Neuron (in vitro differentiated cells): ENCODE results near the gene COQ10A.

Experiments
- H2AFZ ChIP-seq: one replicate; pipeline ENCODE4 v1.6.1; 2013; ENCODE audit warnings: low read depth, mild to moderate bottlenecking, inconsistent platforms, low read length, moderate library complexity
- H3K27me3 ChIP-seq: one replicate; pipeline ENCODE4 v1.6.1; 2013; ENCODE audit warnings: low read length; ENCODE audit not compliant: insufficient read depth
- H3K36me3 ChIP-seq: one replicate; pipeline ENCODE4 v1.6.1; 2013; ENCODE audit warnings: low read length; ENCODE audit not compliant: insufficient read depth
- H3K4me1 ChIP-seq: one replicate; pipeline ENCODE4 v1.6.1; 2013; ENCODE audit warnings: low read length; ENCODE audit not compliant: insufficient read depth
- H3K4me3 ChIP-seq: 2 replicates; pipeline ENCODE4 v1.5.1; 2013; ENCODE audit warnings: mild to moderate bottlenecking, low read length, moderate library complexity
- H3K9me3 ChIP-seq: one replicate; pipeline ENCODE4 v1.6.1; 2013; ENCODE audit warnings: low read length

COQ10A gene

GRCh38 chr12:56230432-56231183 lies 36.1 kb upstream of the COQ10A start:
- H3K4me3 ChIP-seq = no peak overlapping the region
- H2AFZ ChIP-seq = no peak overlapping the region
- H3K36me3 ChIP-seq = peaks cover 11% of the 10 kb centered on the region
- no peaks in the 10 kb centered on the region for H3K27me3 ChIP-seq
- H3K4me1 ChIP-seq = no peaks in the 10 kb centered on the region
- H3K9me3 ChIP-seq = no peaks in the 10 kb centered on the region

GRCh38 chr12:56231184-56231582 lies 35.6 kb upstream of the COQ10A start:
- Histone ChIP-seq H3K9me3 (no peaks in the 10 kb centered on the region), H3K36me3 (peaks cover 9% of the 10 kb centered on the region), H3K4me1 (no peaks in the 10 kb centered on the region), H2AFZ (no peak overlapping the region), H3K4me3 (no peak overlapping the region), H3K27me3 (no peaks in the 10 kb centered on the region)

DNA sequence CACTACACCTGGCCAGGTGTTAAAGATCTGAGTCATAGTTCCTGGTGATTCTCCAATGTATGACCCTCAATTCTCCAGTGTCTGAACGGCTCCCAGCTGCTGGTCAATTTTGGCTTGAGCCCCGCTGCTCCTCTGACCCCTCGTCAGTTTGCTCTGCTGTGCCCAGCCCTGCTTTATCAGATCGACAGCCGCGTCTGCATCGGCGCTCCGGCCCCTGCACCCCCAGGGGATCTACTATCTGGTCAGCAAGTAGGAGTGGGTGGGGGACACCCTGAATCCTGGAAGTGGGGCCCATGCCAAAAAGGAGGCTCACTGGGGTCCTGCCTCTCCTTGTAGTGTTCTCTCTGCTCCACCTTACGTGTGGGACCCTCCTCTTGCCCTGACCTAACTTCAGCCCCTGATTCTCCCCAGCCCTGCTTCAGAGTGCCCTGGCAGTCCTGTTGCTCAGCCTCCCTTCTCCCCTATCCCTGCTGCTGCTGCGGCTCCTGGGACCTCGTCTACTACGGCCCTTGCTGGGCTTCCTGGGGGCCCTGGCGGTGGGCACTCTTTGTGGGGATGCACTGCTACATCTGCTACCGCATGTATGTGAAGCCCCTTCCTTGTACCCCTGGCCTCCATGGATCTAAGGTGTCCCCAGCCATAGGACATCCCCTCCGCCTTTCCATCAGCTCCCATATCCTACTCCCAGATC lies 31.9 kb upstream of the COQ10A start:
- no peaks in the 10 kb centered on the region for H3K9me3 ChIP-seq
- H3K4me1 ChIP-seq = no peaks in the 10 kb centered on the region
- H3K27me3 ChIP-seq = no peaks in the 10 kb centered on the region
- H3K36me3 ChIP-seq = peaks cover 15% of the 10 kb centered on the region
- H2AFZ ChIP-seq = no peak overlapping the region
- no peak overlapping the region for H3K4me3 ChIP-seq

GRCh38 chr12:56236091-56236490 lies 30.7 kb upstream of the COQ10A start:
- Histone ChIP-seq H2AFZ (no peak overlapping the region), H3K27me3 (no peaks in the 10 kb centered on the region), H3K9me3 (no peaks in the 10 kb centered on the region), H3K4me1 (no peaks in the 10 kb centered on the region), H3K36me3 (peaks cover 25% of the 10 kb centered on the region), H3K4me3 (no peak overlapping the region)

DNA sequence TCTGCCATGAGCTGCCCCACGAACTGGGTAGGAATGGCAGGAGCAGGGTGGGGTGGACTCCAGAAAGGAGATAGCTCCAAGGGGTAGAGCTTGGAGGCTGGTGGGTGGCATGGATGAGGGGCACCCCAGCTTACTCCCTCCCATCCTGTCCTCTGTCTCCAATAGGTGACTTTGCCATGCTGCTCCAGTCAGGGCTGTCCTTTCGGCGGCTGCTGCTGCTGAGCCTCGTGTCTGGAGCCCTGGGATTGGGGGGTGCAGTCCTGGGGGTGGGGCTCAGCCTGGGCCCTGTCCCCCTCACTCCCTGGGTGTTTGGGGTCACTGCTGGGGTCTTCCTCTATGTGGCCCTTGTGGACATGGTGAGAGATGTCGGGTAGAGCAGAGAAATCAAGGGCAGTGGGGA lies 29.8 kb upstream of the COQ10A start:
- Histone ChIP-seq H2AFZ (no peak overlapping the region), H3K4me1 (no peaks in the 10 kb centered on the region), H3K36me3 (peaks cover 34% of the 10 kb centered on the region), H3K4me3 (no peak overlapping the region), H3K27me3 (no peaks in the 10 kb centered on the region), H3K9me3 (no peaks in the 10 kb centered on the region)

DNA sequence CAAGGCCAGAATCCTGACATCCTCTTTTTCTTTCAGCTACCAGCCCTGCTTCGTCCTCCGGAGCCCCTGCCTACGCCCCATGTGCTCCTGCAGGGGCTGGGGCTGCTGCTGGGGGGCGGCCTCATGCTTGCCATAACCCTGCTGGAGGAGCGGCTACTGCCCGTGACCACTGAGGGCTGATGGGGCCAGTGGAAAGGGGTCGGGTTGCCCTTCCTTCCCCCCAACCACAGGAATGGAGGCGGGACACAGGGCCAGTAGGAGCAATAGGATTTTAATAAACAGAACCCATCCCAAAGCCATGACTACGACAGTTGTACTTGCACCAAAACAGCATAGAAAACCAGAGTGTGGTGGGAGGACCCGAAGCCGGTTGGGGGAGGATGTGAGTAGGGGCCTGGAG lies 29.2 kb upstream of the COQ10A start:
- H3K9me3 ChIP-seq = no peaks in the 10 kb centered on the region
- H3K4me3 ChIP-seq = no peak overlapping the region
- H2AFZ ChIP-seq = no peak overlapping the region
- no peaks in the 10 kb centered on the region for H3K27me3 ChIP-seq
- H3K36me3 ChIP-seq = peaks cover 39% of the 10 kb centered on the region
- H3K4me1 ChIP-seq = no peaks in the 10 kb centered on the region

GRCh38 chr12:56241424-56242303 lies 25.1 kb upstream of the COQ10A start:
- no peaks in the 10 kb centered on the region for H3K9me3 ChIP-seq
- H3K4me1 ChIP-seq = no peaks in the 10 kb centered on the region
- H3K27me3 ChIP-seq = no peaks in the 10 kb centered on the region
- H2AFZ ChIP-seq = no peak overlapping the region
- H3K4me3 ChIP-seq = no peak overlapping the region
- H3K36me3 ChIP-seq = peaks cover 68% of the 10 kb centered on the region

DNA sequence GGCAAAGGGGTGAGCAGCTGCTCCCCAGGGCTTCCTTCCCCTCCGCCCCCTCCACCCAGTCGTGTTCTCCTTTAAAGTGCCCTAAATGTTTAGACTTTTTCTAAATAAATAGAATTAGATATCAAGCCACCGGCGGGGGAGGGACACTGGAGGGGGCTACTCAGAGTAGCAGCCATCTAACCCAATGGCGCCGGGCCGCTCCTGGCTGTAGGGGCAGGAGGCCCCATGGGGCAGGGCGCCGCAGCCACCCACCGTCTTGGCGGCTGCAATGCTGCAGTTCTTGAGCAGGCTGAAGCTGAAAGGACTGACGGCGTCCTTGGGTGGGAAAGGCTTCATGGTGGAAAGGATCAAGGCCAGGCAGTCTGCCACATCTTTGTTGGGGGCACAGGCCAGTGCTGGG lies 23.8 kb upstream of the COQ10A start:
- Histone ChIP-seq H3K4me1 (no peaks in the 10 kb centered on the region), H3K27me3 (no peaks in the 10 kb centered on the region), H3K9me3 (no peaks in the 10 kb centered on the region), H3K36me3 (peaks cover 73% of the 10 kb centered on the region), H3K4me3 (no peak overlapping the region), H2AFZ (no peak overlapping the region)

- Histone ChIP-seq H3K4me1 (no peaks in the 10 kb centered on the region), H3K27me3 (no peaks in the 10 kb centered on the region), H3K36me3 (peaks cover 79% of the 10 kb centered on the region), H2AFZ (no peak overlapping the region), H3K4me3 (no peak overlapping the region), H3K9me3 (no peaks in the 10 kb centered on the region)
These were observed 23.0 kb upstream of the COQ10A start for GRCh38 chr12:56243731-56244181.

DNA sequence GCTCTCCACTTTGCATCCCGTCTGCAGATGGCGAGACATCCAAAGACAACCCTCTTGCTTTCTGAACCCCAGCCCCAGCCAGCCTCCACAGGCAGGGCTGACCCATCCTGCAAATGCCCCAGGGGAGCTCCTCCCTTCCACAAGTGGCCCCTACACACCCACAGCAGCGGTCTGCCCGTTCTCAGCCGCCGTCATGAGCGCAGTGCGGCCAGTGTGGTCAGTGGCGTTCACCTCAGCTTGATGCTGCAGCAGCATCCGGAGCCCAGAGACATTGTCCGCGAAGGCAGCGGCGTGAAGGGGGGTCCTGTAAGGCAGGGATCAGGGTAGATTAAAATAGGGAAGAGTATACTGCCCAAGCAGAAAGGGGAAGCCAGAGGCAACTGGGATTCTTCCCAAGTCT lies 22.2 kb upstream of the COQ10A start:
- H2AFZ ChIP-seq = no peak overlapping the region
- H3K27me3 ChIP-seq = no peaks in the 10 kb centered on the region
- H3K9me3 ChIP-seq = no peaks in the 10 kb centered on the region
- H3K4me3 ChIP-seq = no peak overlapping the region
- no peaks in the 10 kb centered on the region for H3K4me1 ChIP-seq
- H3K36me3 ChIP-seq = peaks cover 83% of the 10 kb centered on the region

GRCh38 chr12:56247923-56248322 lies 18.8 kb upstream of the COQ10A start:
- no peak overlapping the region for H3K4me3 ChIP-seq
- H3K36me3 ChIP-seq = peaks cover 77% of the 10 kb centered on the region
- H3K4me1 ChIP-seq = no peaks in the 10 kb centered on the region
- no peaks in the 10 kb centered on the region for H3K9me3 ChIP-seq
- no peak overlapping the region for H2AFZ ChIP-seq
- no peaks in the 10 kb centered on the region for H3K27me3 ChIP-seq

DNA sequence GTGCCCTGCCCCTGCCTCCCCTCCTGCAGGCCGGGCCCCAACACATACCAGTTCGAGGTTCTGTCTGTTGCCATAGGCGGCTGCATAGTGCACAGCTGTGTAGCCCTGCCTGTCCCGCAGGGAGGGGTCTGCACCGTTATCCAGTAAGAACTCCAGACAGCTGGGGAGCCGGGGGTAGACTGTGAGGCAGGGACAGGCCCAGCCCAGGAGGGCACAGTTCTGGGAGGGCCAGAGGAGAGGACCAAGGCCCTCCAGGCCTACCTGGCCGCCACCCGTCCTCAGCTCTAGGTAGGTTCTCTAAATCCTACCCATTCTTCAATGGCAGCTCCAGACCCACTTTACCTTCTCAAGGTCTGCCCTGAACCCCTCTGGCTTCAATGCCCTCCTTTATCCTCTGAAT lies 18.0 kb upstream of the COQ10A start:
- no peak overlapping the region for H3K4me3 ChIP-seq
- H3K27me3 ChIP-seq = no peaks in the 10 kb centered on the region
- peaks cover 77% of the 10 kb centered on the region for H3K36me3 ChIP-seq
- no peaks in the 10 kb centered on the region for H3K4me1 ChIP-seq
- no peak overlapping the region for H2AFZ ChIP-seq
- no peaks in the 10 kb centered on the region for H3K9me3 ChIP-seq

DNA sequence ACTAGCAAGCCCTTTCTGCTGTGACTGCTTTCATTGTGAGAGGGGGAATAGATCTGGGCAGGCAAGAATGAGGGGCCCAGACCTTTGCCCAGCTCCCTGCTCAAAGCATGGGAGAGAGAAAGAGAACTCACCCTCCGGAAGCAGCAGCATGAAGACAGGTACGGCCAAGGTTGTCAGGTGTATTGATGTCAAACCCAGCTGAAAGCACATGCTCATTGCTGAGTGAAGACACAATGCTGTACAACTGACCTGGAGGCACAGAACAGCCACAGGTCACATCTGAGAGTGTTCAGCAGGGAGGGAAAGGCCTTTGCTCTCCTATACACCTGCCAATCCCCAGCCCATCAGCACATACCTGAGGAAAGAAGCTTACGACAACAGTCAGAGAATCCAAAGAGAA lies 14.1 kb upstream of the COQ10A start:
- no peak overlapping the region for H2AFZ ChIP-seq
- H3K4me1 ChIP-seq = peaks cover 9% of the 10 kb centered on the region
- H3K27me3 ChIP-seq = no peaks in the 10 kb centered on the region
- no peak overlapping the region for H3K4me3 ChIP-seq
- no peaks in the 10 kb centered on the region for H3K9me3 ChIP-seq
- H3K36me3 ChIP-seq = peaks cover 71% of the 10 kb centered on the region
